ENCODE data around the gene PDSS2.

The PDSS2 gene

GRCh38 chr6:107304421-107305025 is 154.8 kb downstream of the PDSS2 start:
- no peak for TF ChIP-seq FOXP2 (optimal IDR thresholded peaks at IDR 0.05; ENCODE audit: borderline replicate concordance, extremely low read depth, extremely low read length, insufficient read depth)

GRCh38 chr6:107293350-107293749 is 166.0 kb downstream of the PDSS2 start:
- TF ChIP-seq SIN3A (IDR thresholded peaks at IDR 0.05; ENCODE audit: borderline replicate concordance, insufficient read depth, low read length) (no peak), REST (IDR thresholded peaks at IDR 0.05; ENCODE audit: insufficient read depth in 1 of 2, low read depth in 2 of 2, low read length in 2 of 2) (no peak), TAF1 (IDR thresholded peaks at IDR 0.05; ENCODE audit: borderline replicate concordance, insufficient read depth, low read length) (no peak), FOXP2 (optimal IDR thresholded peaks at IDR 0.05; ENCODE audit: borderline replicate concordance, extremely low read depth, extremely low read length, insufficient read depth) (no peak), POLR2AphosphoS5 (IDR thresholded peaks at IDR 0.05; ENCODE audit: low read depth, low read length) (no peak)

GRCh38 chr6:107292715-107293271 is 166.6 kb downstream of the PDSS2 start:
- TF ChIP-seq REST (IDR thresholded peaks at IDR 0.05; ENCODE audit: insufficient read depth in 1 of 2, low read depth in 2 of 2, low read length in 2 of 2), result no peak
- TF ChIP-seq SIN3A (IDR thresholded peaks at IDR 0.05; ENCODE audit: borderline replicate concordance, insufficient read depth, low read length), result no peak
- TF ChIP-seq POLR2AphosphoS5 (IDR thresholded peaks at IDR 0.05; ENCODE audit: low read depth, low read length), result no peak
- no peak for TF ChIP-seq TAF1 (IDR thresholded peaks at IDR 0.05; ENCODE audit: borderline replicate concordance, insufficient read depth, low read length)
- no peak for TF ChIP-seq FOXP2 (optimal IDR thresholded peaks at IDR 0.05; ENCODE audit: borderline replicate concordance, extremely low read depth, extremely low read length, insufficient read depth)

GRCh38 chr6:107290491-107290890 is 168.9 kb downstream of the PDSS2 start:
- TF ChIP-seq POLR2AphosphoS5 (IDR thresholded peaks at IDR 0.05; ENCODE audit: low read depth, low read length), result no peak
- no peak for TF ChIP-seq FOXP2 (optimal IDR thresholded peaks at IDR 0.05; ENCODE audit: borderline replicate concordance, extremely low read depth, extremely low read length, insufficient read depth)
- TF ChIP-seq REST (IDR thresholded peaks at IDR 0.05; ENCODE audit: insufficient read depth in 1 of 2, low read depth in 2 of 2, low read length in 2 of 2), result no peak
- no peak for TF ChIP-seq SIN3A (IDR thresholded peaks at IDR 0.05; ENCODE audit: borderline replicate concordance, insufficient read depth, low read length)
- no peak for TF ChIP-seq TAF1 (IDR thresholded peaks at IDR 0.05; ENCODE audit: borderline replicate concordance, insufficient read depth, low read length)

- TF ChIP-seq FOXP2 (optimal IDR thresholded peaks at IDR 0.05; ENCODE audit: borderline replicate concordance, extremely low read depth, extremely low read length, insufficient read depth) (no peak), REST (IDR thresholded peaks at IDR 0.05; ENCODE audit: insufficient read depth in 1 of 2, low read depth in 2 of 2, low read length in 2 of 2) (no peak), POLR2AphosphoS5 (IDR thresholded peaks at IDR 0.05; ENCODE audit: low read depth, low read length) (no peak)
Observed at GRCh38 chr6:107284805-107285204, 174.6 kb downstream of the PDSS2 start.

Measured in PFSK-1 (cell line).